ENCODE measurements around the gene POTEF.
"Not testable (repeated sequence)": the region's sequence is repeated elsewhere in the genome, so short reads cannot be mapped to it uniquely, and the experiment has no call there.

DNA sequence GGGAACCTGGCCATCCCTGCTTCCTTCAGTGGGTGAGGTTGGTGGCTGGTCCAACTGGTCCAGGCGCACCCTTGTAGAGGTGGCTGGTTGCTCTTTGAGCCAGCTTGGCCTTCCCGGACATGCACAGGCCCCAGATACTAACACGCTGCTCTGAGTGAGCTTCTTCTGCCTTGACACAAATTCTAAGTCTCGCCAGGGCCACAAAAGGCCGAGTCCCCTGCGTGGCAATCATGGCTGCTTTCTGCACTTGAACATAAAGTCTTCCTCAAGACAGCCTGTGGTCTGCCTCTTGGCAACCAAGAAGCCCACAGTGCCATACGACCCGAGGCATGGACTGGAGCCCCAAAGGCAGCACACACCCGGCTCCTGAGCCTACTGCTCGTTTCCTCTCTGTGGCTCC is 69.0 kb downstream of the POTEF start:
- TF ChIP-seq POLR2A (IDR thresholded peaks at IDR 0.05); POLR2AphosphoS5 (IDR thresholded peaks at IDR 0.05; ENCODE audit: insufficient read depth in 1 of 2, low read depth in 1 of 2): not testable (repeated sequence)
- TF ChIP-seq, protein P1, sequence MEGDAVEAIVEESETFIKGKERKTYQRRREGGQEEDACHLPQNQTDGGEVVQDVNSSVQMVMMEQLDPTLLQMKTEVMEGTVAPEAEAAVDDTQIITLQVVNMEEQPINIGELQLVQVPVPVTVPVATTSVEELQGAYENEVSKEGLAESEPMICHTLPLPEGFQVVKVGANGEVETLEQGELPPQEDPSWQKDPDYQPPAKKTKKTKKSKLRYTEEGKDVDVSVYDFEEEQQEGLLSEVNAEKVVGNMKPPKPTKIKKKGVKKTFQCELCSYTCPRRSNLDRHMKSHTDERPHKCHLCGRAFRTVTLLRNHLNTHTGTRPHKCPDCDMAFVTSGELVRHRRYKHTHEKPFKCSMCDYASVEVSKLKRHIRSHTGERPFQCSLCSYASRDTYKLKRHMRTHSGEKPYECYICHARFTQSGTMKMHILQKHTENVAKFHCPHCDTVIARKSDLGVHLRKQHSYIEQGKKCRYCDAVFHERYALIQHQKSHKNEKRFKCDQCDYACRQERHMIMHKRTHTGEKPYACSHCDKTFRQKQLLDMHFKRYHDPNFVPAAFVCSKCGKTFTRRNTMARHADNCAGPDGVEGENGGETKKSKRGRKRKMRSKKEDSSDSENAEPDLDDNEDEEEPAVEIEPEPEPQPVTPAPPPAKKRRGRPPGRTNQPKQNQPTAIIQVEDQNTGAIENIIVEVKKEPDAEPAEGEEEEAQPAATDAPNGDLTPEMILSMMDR (IDR thresholded peaks at IDR 0.05): not testable (repeated sequence)
